ENCODE measurements around the gene UNC13B. TPM values are rescaled to one million over a fixed set of nuclear protein-coding genes. Genes with fewer than 3 reads are reported as not detected.

The UNC13B gene
- total RNA-seq (2011; cell fraction: chromatin; rRNA removed; ENCODE audit: low replicate concordance) = 17.4 and 35.0 TPM in 2 replicates
- 9.3 and 9.8 TPM in 2 replicates for total RNA-seq (2011; cell fraction: nucleolus; rRNA removed)
- 9.5 and 11.1 TPM in 2 replicates for total RNA-seq (2011; cell fraction: nucleoplasm; rRNA removed)
- total RNA-seq (2014; rRNA removed) (7.0 and 9.1 TPM in 2 replicates), total RNA-seq (2014; rRNA removed; fragmentation: Illumina TruSeq; extraction: Trizol) (8.9 and 9.6 TPM in 2 replicates), total RNA-seq (2015; rRNA removed; fragmentation: Illumina TruSeq; extraction: Trizol) (8.2 and 8.3 TPM in 2 replicates), total RNA-seq (2021) (11.1 and 11.5 TPM in 2 replicates), polyA plus RNA-seq (2011; rRNA removed) (7.5 and 10.0 TPM in 2 replicates), polyA plus RNA-seq (2014; fragmentation: Illumina TruSeq; extraction: Trizol) (10.0 and 11.3 TPM in 2 replicates), polyA plus RNA-seq (2014; fragmentation: Nextera tagmentation; extraction: Ambion mirVana) (1 to 10 TPM; 2.4 to 3.9 TPM), polyA plus RNA-seq (2014; rRNA removed) (8.6 and 9.0 TPM in 2 replicates), polyA minus RNA-seq (2011; rRNA and poly(A)+ RNA removed) (13.6 and 23.3 TPM in 2 replicates), Bru-seq, nascent RNA (percentile 51 among the genes with signal in this experiment), BruChase-seq, experiment 1, labeled RNA remaining after a 2-hour chase (percentile 53 among the genes with signal in this experiment), BruChase-seq, experiment 2, labeled RNA remaining after a 6-hour chase (percentile 53 among the genes with signal in this experiment)
- polyA plus RNA-seq (2011; cell fraction: cytosol; rRNA removed) = 7.6 and 8.1 TPM in 2 replicates
- polyA plus RNA-seq (2011; cell fraction: nucleus; rRNA removed) = 26.5 and 29.5 TPM in 2 replicates
- polyA plus RNA-seq (2012) = 8.2 and 9.3 TPM in 2 replicates
- 8.3 and 9.6 TPM in 2 replicates for polyA minus RNA-seq (2011; cell fraction: cytosol; rRNA and poly(A)+ RNA removed)
- polyA minus RNA-seq (2011; cell fraction: nucleus; rRNA and poly(A)+ RNA removed) = 8.6 and 10.9 TPM in 2 replicates
- long read RNA-seq, experiment 1, partial matches to known transcripts = 18 of 19 reads
- long read RNA-seq, experiment 1, other reads (novel, unspliced or antisense) = 1 of 19 reads
- long read RNA-seq, experiment 2, full-length matches to known transcripts = 3 of 15 reads
- long read RNA-seq, experiment 2, partial matches to known transcripts = 6 of 15 reads
- long read RNA-seq, experiment 2, other reads (novel, unspliced or antisense) = 6 of 15 reads
- long read RNA-seq, experiment 3, partial matches to known transcripts = 1 of 2 reads
- long read RNA-seq, experiment 3, other reads (novel, unspliced or antisense) = 1 of 2 reads

- peak within 1 kb of the TSS; percentile 71 for H3K27ac ChIP-seq (ENCODE audit: extremely low read depth, low read depth, low read length)
- POLR2A ChIA-PET = interaction anchor here (0.6 to 1.2 kb wide), 4 partner anchors 11 to 1946 kb away, joined by 3 to 6 read pairs (median 3); no protein-coding TSS in a partner anchor
- no peak for TF ChIP-seq RFX1 (IDR thresholded peaks at IDR 0.05)
- peak; percentile 48; the same call in 1 of the 2 replicates for TF ChIP-seq HDAC2 (IDR thresholded peaks at IDR 0.05)
- TF ChIP-seq ZC3H4 (CRISPR knock-in tag; IDR thresholded peaks at IDR 0.05; ENCODE audit: borderline replicate concordance) = no peak
- TF ChIP-seq MAZ (CRISPR knock-in tag; conservative IDR thresholded peaks at IDR 0.05 in 1 of 2, IDR thresholded peaks at IDR 0.05 in 1 of 2) = peak; percentile 17 to 48; a peak in 2 of 4 replicates
- TF ChIP-seq GTF2F1 (IDR thresholded peaks at IDR 0.05; ENCODE audit: low read depth, low read length) = no peak
- peak; percentile 50 for TF ChIP-seq KDM5B (IDR thresholded peaks at IDR 0.05; ENCODE audit: insufficient replicate concordance, low read depth, low read length)
- no peak for TF ChIP-seq NR3C1 (CRISPR knock-in tag; IDR thresholded peaks at IDR 0.05)
- TF ChIP-seq RFX5 (IDR thresholded peaks at IDR 0.05; ENCODE audit: low read depth, low read length) = no peak
- no peak for TF ChIP-seq MTA2 (IDR thresholded peaks at IDR 0.05; ENCODE audit: low read depth)
- TF ChIP-seq NR2C1 (IDR thresholded peaks at IDR 0.05) = no peak
- TF ChIP-seq NR2C1 (tag; IDR thresholded peaks at IDR 0.05) = no peak
- TF ChIP-seq ZNF830 (CRISPR knock-in tag; IDR thresholded peaks at IDR 0.05) = no peak
- no peak for TF ChIP-seq HMG20A (CRISPR knock-in tag; conservative IDR thresholded peaks at IDR 0.05)
- TF ChIP-seq ILF3 (IDR thresholded peaks at IDR 0.05; ENCODE audit: borderline replicate concordance) = no peak
- TF ChIP-seq ETV1 (tag; conservative IDR thresholded peaks at IDR 0.05; ENCODE audit: low read depth) = no peak
These were observed at the start of gene UNC13B for GRCh38 chr9:35161713-35162604. Gene UNC13B, plus strand, starts transcription at chr9:35162009. Its CDS starts 275 bp downstream, at chr9:35162284.

More at GRCh38 chr9:35161713-35162604, at the start of gene UNC13B:
- H3K27me3 ChIP-seq (ENCODE audit: control insufficient read depth in 2 of 2, insufficient read depth in 2 of 2, low read length in 2 of 2) = no peaks in the 10 kb centered on the region
- peak; percentile 93 to 96 (median 95) for DNase-seq (ENCODE audit: extremely low read depth in 1 of 4, low spot score in 3 of 4)
- no TSS peak for BruUV-seq (replicated peaks)
- CTCF ChIA-PET (ENCODE audit: low intra/inter-chr PET ratio) = no interaction called here
- no peaks in the 10 kb centered on the region for H3K9me1 ChIP-seq (ENCODE audit: control insufficient read depth, insufficient read depth, low read length)
- peak within 1 kb of the TSS; percentile 73 to 94 for H3K9ac ChIP-seq (ENCODE audit: insufficient read depth in 1 of 2, low read depth in 2 of 2, low read length in 2 of 2)
- in situ Hi-C loops (cut with MboI) = no loop called here
- peak within 1 kb of the TSS; percentile 95 for H3K4me2 ChIP-seq (ENCODE audit: insufficient read depth, low read length)
- peak; percentile 97 for ATAC-seq
- H3K9me3 ChIP-seq (replicated peaks; ENCODE audit: control insufficient read depth, insufficient read depth, low read depth, low read length) = no peaks in the 10 kb centered on the region
- no peaks in the 10 kb centered on the region for H4K20me1 ChIP-seq (replicated peaks; ENCODE audit: control insufficient read depth, insufficient read depth, low read length)
- H3K4me1 ChIP-seq (replicated peaks in 1 of 2; ENCODE audit: control insufficient read depth in 2 of 2, insufficient read depth in 2 of 2, low read length in 2 of 2) = peaks cover 4 to 6% of the 10 kb centered on the region in 2 experiments; a peak in 4 of 5 replicates
- H3K79me2 ChIP-seq (ENCODE audit: control insufficient read depth, insufficient read depth, low read length) = peaks cover 12% of the 10 kb centered on the region; the same call in 1 of the 3 replicates
- peak; percentile 87 for FAIRE-seq
- under 1% methylated on average over 26 of the region's 70 CpGs for WGBS (ENCODE audit: insufficient coverage, low coverage, missing lambda C conversion rate)
- peak within 1 kb of the TSS; percentile 99 for H2AFZ ChIP-seq (ENCODE audit: low read depth, low read length)
- intact Hi-C loops (cut with micrococcal nuclease) = loop anchor here (5.0 kb wide), 1 partner anchor 45 kb away; the partner anchor contains the start of gene ATOSB
- H3K4me3 ChIP-seq = peak within 1 kb of the TSS; percentile 78
- no peaks in the 10 kb centered on the region for H3K36me3 ChIP-seq (ENCODE audit: control insufficient read depth, insufficient read depth, low read length)
